Epithelial cell of esophagus (primary cell): Measurements from ENCODE around the gene WDFY2.
"Not testable (repeated sequence)": the region's sequence is repeated elsewhere in the genome, so short reads cannot be mapped to it uniquely, and the experiment has no call there.

ENCODE experiments used
- DNase-seq: peaks from one replicate; pipeline ENCODE4 v3.0.0; 2010; ENCODE audit warnings: low read depth
- H3K4me3 ChIP-seq: 2 replicates; pipeline ENCODE4 v1.5.1; 2011; ENCODE audit warnings: mild to moderate bottlenecking, low read length, control low read depth
- CTCF ChIP-seq: IDR thresholded peaks from 2 replicates; pipeline ENCODE4 v1.5.1; 2011; ENCODE audit warnings: low read depth, mild to moderate bottlenecking, low read length, control low read depth, inconsistent platforms; ENCODE audit not compliant: insufficient read depth; ENCODE audit errors: missing control alignments

The WDFY2 gene

DNA sequence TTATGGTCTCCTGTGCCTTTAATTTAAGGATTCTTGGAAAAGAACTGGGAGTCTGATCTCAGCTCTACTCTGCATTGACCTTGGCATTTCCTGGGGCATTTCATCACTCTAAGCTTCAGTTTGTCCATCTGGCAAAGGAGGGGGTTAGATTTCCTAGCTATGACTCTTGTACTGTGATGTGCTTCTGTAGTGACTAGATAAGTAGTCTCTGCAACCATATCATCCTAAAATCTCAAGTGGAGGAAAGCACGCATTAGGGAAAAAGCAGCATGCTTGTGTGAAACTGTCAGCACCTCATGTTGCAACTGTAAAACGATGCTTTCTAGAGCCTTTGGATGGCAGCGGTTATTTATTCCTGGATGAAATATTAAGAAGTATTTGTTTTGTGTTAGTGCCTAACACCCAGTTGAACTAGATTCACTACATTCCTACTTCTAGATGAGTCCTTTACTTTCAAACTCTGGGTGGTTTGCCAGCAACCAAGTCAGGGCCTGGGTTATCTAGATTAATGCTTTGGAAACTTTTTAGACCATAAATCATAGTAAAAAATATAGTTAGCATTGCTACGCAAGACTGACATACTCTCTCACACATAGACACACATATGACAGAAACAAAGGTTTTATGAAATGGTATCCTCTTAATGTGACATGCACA lies 6.8 kb downstream of the WDFY2 start:
- no peak overlapping the region for H3K4me3 ChIP-seq
- DNase-seq = peak; percentile 83
- TF ChIP-seq CTCF = no peak

GRCh38 chr13:51591938-51592337 lies 7.7 kb downstream of the WDFY2 start:
- DNase-seq, H3K4me3 ChIP-seq: not testable (repeated sequence)

- H3K4me3 ChIP-seq = no peak overlapping the region
- TF ChIP-seq CTCF = no peak
- DNase-seq = no peak
Measured at GRCh38 chr13:51594432-51594831, 10.2 kb downstream of the WDFY2 start.

- DNase-seq = no peak
- no peak for TF ChIP-seq CTCF
- H3K4me3 ChIP-seq = no peak overlapping the region
Measured at GRCh38 chr13:51595416-51595815, 11.2 kb downstream of the WDFY2 start.

GRCh38 chr13:51596541-51596940 lies 12.3 kb downstream of the WDFY2 start:
- DNase-seq = no peak
- TF ChIP-seq CTCF = no peak
- no peak overlapping the region for H3K4me3 ChIP-seq

GRCh38 chr13:51599444-51600176 lies 15.3 kb downstream of the WDFY2 start:
- TF ChIP-seq CTCF = peak; percentile 7
- no peak for DNase-seq
- no peak overlapping the region for H3K4me3 ChIP-seq

DNA sequence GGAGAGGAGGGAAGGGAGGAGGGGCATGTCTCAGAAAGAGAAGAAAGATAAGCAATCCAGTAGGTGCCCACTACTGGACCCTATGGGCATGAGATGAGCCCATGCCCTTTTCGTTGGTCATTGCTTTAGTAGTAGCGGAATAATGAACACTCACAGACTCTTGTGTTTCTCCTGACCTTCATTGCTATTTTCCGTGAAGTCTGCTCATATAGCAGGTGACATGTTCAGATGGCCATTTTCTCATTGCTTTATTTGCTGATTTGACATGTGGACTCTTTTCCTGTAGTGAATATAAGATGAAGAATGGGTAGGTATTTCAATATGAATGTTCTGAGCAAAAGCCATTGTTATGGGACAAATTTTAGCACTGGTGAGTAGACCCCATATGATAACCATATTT lies 16.4 kb downstream of the WDFY2 start:
- TF ChIP-seq CTCF = no peak
- H3K4me3 ChIP-seq = no peak overlapping the region
- no peak for DNase-seq
